Fibroblast of skin of left quadriceps (primary cell): ENCODE measurements around the gene CNN3.

Experiments used
- DNase-seq, 2 experiments: peaks; one replicate each; pipeline ENCODE4 v3.0.0-alpha.2; 2013; ENCODE audit warnings: low read depth in 2 of 2

The CNN3 gene

GRCh38 chr1:94856004-94856403 lies 70.9 kb downstream of the CNN3 start:
- no peak for DNase-seq

- no peak for DNase-seq
These were observed 71.6 kb downstream of the CNN3 start for GRCh38 chr1:94855307-94855700.

GRCh38 chr1:94854458-94855306 lies 72.2 kb downstream of the CNN3 start:
- peak; percentile 71 for DNase-seq

DNA sequence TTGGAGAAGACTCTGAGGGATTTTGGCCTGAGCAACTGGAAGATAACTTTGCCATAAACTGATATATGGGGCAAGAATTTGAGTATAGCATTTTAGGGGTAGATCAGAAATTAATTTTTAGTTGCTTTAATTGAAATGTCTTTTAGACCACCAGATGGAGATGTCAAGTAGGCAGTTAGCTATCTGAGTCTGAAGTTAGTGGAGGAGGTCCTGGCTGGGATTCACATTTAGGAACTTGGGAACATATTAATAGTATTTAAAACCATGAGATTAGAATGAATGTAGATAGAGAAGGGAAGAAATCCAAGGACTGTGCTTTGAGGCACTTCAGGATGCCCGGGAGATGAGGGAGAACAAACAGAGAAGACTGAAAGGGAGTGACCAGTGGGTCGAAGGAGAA lies 74.1 kb downstream of the CNN3 start:
- DNase-seq, result no peak

DNA sequence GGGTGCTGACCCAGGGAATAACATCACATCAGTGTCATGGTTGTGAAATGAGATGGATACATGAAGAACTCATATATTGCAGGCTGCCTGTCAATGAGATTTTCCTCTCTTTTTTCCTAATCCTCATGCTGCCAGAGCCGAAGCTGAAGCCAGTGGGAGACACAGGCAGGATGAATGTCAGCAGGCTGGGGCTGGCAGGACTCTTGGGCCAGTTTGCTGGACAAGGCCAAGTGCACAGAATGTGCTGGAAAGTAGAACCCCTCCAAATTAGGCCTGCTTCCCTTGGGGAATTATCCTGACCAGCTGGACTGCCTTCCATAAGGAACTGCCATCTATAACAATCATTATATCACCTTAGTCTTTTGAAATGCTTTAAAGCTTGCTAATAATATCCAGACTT lies 75.3 kb downstream of the CNN3 start:
- no peak for DNase-seq
